Neural progenitor cell (in vitro differentiated cells): ENCODE results near the gene IER5L.

Experiments
- CTCF ChIP-seq: fragments of 200-600 bp; sonication (generic); IDR thresholded peaks from 2 replicates; pipeline ENCODE4 v1.5.1; 2017; ENCODE audit warnings: antibody characterized with exemption, mild to moderate bottlenecking
- EZH2 ChIP-seq: fragments of 200-600 bp; sonication (generic); IDR thresholded peaks from 2 replicates; pipeline ENCODE4 v1.6.1; 2017; ENCODE audit warnings: antibody characterized with exemption, mild to moderate bottlenecking, moderate library complexity
- EZH2phosphoT487 ChIP-seq: fragments of 200-600 bp; sonication (generic); IDR thresholded peaks from 2 replicates; pipeline ENCODE4 v1.6.1; 2017; ENCODE audit warnings: antibody characterized with exemption

- no peak for TF ChIP-seq CTCF
- no peak for TF ChIP-seq EZH2phosphoT487
- no peak for TF ChIP-seq EZH2
Measured at GRCh38 chr9:129165198-129165597, 12.9 kb downstream of the IER5L start.
